Omental fat pad (tissue), 4 donors: Measurements from ENCODE around the gene KCNQ5. TPM values are rescaled to one million over a fixed set of nuclear protein-coding genes. Genes with fewer than 3 reads are reported as not detected.

Experiments used
- ATAC-seq: fragments of 150-250 bp; one replicate; pipeline ENCODE4 v1.9.1; 2016; ENCODE audit warnings: mild to moderate bottlenecking, moderate library complexity; ENCODE audit not compliant: low FRiP score
- DNase-seq: peaks from one replicate; pipeline ENCODE4 v3.0.0-alpha.2; 2019; ENCODE audit warnings: low spot score
- total RNA-seq, 4 donors: library from RNA; depleted of rRNA; stranded (reverse); fragments of >200 nt; gene quantifications; one replicate each; pipeline ENCODE4 v1.1.0, GENCODE V29; 2016
- TF ChIP-seq, protein P1 (sequence below), 3 donors: fragments of 450-650 bp; IDR thresholded peaks; one replicate each; pipeline ENCODE4 v1.5.1; 2016 to 2017; ENCODE audit warnings: antibody characterized with exemption in 3 of 3, mild to moderate bottlenecking in 3 of 3, moderate library complexity in 2 of 3

KCNQ5 gene
- total RNA-seq, 4 donors from 2014 or later = 0.16 to 0.24 TPM; not detected in 2

DNA sequence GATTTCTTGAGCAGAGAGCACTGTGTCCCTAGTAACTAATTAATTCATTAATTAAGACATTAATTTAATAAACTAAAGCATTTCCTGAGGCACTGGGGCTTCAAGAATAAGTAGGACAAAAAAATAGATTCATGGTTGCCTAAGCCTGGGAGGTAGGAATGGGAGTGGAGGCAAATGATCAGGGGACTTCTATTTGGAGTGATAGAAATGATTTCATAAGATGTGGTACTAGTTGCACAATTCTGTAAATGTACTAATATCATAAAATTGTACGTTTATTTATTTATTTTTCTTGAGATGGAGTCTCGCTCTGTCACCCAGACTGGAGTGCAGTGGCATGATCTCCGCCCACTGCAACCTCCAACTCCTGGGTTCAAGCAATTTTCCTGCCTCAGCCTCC, 316.2 kb downstream of the KCNQ5 start:
- no peak for ATAC-seq

DNA sequence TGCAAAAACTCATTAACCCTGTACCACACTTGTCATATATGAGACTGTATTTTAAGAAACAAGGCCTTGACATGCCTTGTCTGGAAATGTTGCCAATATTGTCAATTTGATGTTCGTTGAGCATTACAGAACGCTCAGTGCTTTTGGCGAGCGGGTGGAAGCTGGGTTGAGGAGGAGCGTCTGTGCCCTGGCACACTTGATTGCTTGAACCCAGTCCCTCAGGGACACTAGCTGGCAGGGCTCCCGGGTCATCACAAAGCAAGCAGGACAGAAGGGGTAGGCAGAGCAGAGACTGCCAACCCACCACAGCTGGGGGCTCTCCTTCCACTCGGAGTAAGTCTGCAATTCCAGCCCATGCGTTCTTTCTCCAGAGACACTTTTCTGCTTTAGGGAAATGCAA, 317.1 kb downstream of the KCNQ5 start:
- TF ChIP-seq, protein P1, sequence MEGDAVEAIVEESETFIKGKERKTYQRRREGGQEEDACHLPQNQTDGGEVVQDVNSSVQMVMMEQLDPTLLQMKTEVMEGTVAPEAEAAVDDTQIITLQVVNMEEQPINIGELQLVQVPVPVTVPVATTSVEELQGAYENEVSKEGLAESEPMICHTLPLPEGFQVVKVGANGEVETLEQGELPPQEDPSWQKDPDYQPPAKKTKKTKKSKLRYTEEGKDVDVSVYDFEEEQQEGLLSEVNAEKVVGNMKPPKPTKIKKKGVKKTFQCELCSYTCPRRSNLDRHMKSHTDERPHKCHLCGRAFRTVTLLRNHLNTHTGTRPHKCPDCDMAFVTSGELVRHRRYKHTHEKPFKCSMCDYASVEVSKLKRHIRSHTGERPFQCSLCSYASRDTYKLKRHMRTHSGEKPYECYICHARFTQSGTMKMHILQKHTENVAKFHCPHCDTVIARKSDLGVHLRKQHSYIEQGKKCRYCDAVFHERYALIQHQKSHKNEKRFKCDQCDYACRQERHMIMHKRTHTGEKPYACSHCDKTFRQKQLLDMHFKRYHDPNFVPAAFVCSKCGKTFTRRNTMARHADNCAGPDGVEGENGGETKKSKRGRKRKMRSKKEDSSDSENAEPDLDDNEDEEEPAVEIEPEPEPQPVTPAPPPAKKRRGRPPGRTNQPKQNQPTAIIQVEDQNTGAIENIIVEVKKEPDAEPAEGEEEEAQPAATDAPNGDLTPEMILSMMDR (IDR thresholded peaks at IDR 0.05) = no peak
- no peak for DNase-seq
- no peak for ATAC-seq

More for the DNA sequence above, 316.2 kb downstream of the KCNQ5 start:
- no peak for DNase-seq
- TF ChIP-seq, protein P1 (IDR thresholded peaks at IDR 0.05) = no peak

GRCh38 chr6:72940265-72940664, 318.4 kb downstream of the KCNQ5 start:
- TF ChIP-seq, protein P1 (IDR thresholded peaks at IDR 0.05) = no peak
- no peak for DNase-seq
- no peak for ATAC-seq

DNA sequence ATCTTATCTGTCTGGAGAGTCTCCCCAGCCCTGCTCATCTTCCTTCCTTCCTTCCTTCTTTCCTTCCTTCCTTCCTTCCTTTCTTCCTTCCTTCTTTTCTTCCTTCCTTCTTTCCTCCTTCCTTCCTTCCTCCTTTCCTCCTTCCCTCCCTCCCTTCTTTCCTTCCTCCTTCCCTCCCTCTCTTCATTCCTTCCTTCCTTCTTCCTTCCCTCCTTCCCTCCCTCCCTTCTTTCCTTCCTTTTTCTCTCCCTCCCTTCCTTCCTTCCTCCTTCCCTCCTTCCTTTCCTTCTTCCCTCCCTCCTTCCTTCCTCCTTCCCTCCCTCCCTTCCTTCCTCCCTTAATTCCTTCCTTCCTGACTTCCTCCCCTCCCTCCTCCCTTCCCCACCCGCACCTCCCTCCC, 319.4 kb downstream of the KCNQ5 start:
- DNase-seq = no peak
- no peak for ATAC-seq
- TF ChIP-seq, protein P1 (IDR thresholded peaks at IDR 0.05) = no peak

DNA sequence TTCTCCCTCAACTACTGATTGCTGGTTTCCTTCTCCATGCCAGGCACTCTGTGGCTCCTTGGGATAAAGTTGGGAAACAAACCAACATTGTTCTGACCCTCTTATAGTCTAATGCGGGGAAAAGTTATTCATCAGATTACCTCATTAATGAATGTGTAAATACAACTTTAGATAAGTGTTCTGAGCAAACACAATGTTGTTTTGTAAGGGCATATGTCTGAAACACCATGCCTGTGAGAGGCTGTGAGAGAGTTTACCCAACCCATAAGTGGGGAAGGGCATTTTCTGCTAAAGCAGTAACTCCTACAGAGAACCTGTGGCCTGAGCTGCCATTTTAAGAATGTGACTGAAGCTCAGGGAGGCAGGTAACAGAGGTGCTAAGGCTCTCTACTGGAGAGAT, 319.9 kb downstream of the KCNQ5 start:
- DNase-seq (no peak), ATAC-seq (no peak)
- TF ChIP-seq, protein P1 (IDR thresholded peaks at IDR 0.05) = no peak

DNA sequence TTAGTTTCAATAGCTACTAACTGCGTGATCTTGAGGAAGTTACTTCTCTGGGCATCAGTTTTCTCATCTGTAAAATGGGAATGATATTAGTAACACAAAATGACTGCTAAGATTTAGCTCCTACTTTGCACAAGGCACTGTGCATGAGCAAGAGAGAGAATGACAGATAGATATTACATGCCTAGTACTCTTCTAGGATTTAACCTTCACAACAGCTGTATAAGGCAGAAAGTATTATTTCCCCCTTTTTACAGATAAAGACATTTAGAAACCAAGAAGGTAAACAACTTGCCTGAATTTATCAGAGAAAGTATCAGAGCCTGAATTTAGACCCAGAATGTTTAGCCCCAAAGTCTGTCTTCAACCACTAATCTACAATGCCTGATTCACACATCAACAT, 321.8 kb downstream of the KCNQ5 start:
- DNase-seq (no peak), ATAC-seq (no peak)
- TF ChIP-seq, protein P1 (IDR thresholded peaks at IDR 0.05) = no peak

DNA sequence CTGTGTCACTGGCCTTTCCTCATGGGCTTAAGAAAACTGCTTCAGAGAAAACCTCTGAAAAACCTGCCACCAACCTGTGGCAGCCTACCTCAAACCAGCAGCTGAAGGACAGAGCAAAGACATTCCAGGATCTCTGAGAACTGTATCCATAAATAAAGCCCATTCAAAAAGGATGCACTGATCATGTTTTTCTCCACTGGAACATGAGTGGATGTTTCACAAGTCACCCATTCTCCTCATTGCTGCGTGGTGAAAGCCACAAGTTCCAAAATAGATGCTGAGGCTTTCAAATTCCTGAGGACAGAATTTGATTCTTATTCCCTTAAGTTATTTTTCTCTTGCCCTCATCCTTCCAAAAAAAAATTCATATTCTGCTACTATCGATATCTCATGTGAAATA, 322.8 kb downstream of the KCNQ5 start:
- TF ChIP-seq, protein P1 (IDR thresholded peaks at IDR 0.05) = no peak
- DNase-seq (no peak), ATAC-seq (no peak)
